ENCODE measurements around the gene ANGPT4. TPM values are rescaled to one million over a fixed set of nuclear protein-coding genes. Genes with fewer than 3 reads are reported as not detected.

Gene ANGPT4
- total RNA-seq, 5 donors from 2014 or later (not counting 1 experiment from before 2014, with no cell fraction given): not detected

DNA sequence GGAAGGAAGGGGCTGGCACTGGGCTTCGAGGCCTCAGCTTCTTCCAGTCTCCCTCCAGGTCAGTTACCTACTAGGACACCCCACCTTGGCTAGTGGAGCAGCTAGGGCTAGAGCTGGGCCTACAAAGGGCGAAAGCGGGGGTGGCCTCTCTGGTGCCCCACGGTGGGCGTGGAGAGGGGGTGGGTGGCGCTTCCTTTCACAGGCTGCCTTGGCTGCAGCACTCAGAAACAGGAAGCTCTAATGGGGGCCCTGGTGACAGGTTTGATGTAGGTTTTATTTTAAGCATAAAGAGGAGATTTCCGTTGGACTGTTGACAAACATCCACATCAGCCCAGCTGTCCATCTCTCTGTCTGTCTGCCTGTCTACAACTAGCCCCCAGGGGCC, 69.2 kb downstream of the ANGPT4 start:
- Mint-ChIP-seq H3K4me3 (peak overlapping the region; percentile 88 to 90 (median 89)), H3K9me3 (peaks cover 0 to 7% (median 0%) of the 10 kb centered on the region in 3 donors), H3K4me1 (peaks cover 59 to 71% (median 66%) of the 10 kb centered on the region in 3 donors), H3K27ac (peak overlapping the region; percentile 99), H3K27me3 (no peaks in the 10 kb centered on the region), H3K36me3 (peaks cover 12% of the 10 kb centered on the region)
- Histone ChIP-seq H3K4me1 (ENCODE audit: control insufficient read depth in 1 of 2, extremely low read depth in 1 of 2, insufficient read depth in 2 of 2, low read length in 2 of 2) (peaks cover 18 to 73% of the 10 kb centered on the region in 2 experiments), H3K9me3 (peaks cover 3% of the 10 kb centered on the region), H3K36me3 (ENCODE audit: control insufficient read depth in 2 of 2, extremely low read depth in 1 of 2, insufficient read depth in 1 of 2, low read length in 1 of 2) (no peaks in the 10 kb centered on the region), H3K27ac (ENCODE audit: low read length) (peak overlapping the region; percentile 65), H3K27me3 (replicated peaks in 1 of 2; ENCODE audit: control insufficient read depth in 2 of 2, extremely low read depth in 1 of 2, insufficient read depth in 2 of 2, low read length in 1 of 2) (peaks cover 0 to 3% of the 10 kb centered on the region in 2 experiments), H3K4me3 (ENCODE audit: control insufficient read depth in 1 of 2, extremely low read depth in 1 of 2, low read length in 1 of 2) (peak overlapping the region; percentile 78 to 87)
- ChIA-PET POLR2A (interaction anchor here (0.6 to 1.2 kb wide), 2 partner anchors 13 to 14 kb away, joined by 3 read pairs; partner anchors contain the start of gene FAM110A (in 1 of the 2)), CTCF (interaction anchor here (0.8 to 1.5 kb wide), 4 partner anchors 9 to 110 kb away, joined by 3 to 11 read pairs (median 4); partner anchors contain the start of gene FAM110A (in 1 of the 2))
- DNase-seq: peak in 34 of 35 experiments; percentile 21 to 71 (median 54)
- 0% methylated on average over 4 of the region's 7 CpGs for whole genome bisulfite sequencing (ENCODE audit: insufficient coverage)
- peak; percentile 58 to 65 (median 60) for ATAC-seq (replicated peaks in 1 of 4)

DNA sequence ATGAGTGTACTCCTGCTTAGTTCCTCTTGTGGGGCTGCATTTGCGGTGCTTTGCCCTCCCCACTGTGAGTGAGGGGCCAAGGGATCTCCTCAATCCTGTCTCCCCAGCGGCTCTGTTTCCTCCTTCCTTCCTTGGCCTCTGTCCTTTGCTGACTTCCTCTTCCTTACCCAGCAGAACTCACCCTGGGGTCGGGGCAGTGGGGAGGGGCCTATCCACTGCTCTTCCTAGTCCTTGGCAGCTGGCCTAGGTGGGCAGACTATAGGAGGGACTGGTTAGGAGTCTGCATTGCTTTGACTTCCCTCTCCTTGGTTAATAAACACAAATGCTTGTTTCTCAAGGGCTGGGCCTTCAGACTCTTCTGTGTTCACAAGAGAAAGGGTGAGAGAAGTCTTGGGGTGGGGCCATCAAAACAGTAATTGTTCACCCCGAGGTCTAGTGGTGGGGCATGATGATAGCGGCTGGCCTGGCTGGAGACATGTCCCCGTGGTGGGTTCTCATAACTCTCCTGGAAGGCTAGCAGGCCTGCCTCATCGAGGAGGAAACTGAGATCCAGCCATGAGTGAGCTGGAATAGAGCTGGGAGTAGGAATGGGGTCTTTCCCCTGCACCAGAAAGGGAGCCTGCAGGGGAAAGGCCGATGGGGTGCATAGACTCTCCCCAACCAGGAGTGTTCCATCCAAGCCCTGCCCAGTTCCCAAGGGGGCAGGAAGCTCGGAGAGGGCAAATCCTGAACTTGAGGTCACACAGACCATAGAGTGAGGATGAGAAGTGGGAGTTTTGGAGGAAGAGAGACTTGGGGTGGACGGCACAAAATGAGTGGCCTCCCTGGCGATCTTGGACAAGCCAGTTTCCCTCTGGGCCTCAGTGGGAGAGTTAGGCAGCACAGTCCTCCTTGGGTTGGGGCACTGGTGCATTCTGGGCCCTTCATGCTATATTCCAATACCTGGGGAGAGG, 69.9 kb downstream of the ANGPT4 start:
- peaks cover 3 to 5% of the 10 kb centered on the region in 2 experiments for H3K27me3 ChIP-seq (replicated peaks in 1 of 2; ENCODE audit: control insufficient read depth in 2 of 2, extremely low read depth in 1 of 2, insufficient read depth in 2 of 2, low read length in 1 of 2)
- peak in 3 of 4 experiments; percentile 1 to 7 (median 5) for ATAC-seq (replicated peaks in 1 of 4)
- POLR2A ChIA-PET: interaction anchor here in 1 of 2 donors (1.2 kb wide), 1 partner anchor 13 kb away, joined by 3 read pairs; no protein-coding TSS in a partner anchor

DNA sequence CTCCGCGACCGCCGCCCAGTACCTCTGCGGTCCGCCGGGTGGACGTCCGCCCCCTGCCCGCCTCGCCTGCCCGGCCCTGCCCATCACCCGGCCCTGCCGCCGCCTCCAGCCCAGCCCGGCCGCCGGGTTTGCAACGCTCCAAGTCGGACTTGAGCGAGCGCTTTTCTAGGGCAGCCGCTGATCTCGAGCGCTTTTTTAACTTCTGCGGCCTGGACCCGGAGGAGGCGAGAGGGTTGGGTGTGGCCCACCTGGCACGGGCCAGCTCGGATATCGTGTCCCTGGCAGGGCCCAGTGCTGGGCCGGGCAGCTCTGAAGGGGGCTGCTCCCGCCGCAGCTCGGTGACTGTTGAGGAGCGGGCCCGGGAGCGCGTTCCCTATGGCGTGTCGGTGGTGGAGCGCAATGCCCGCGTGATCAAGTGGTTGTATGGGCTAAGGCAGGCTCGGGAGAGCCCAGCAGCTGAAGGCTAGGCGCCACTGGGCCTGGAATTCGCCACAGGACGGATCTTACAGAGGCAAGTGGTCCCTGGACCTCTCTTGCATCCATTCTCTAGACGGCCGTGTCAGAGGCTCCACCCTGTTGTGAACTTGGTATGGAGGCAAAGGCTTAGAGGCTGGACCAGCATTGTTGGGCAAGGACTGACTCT, 70.8 kb downstream of the ANGPT4 start:
- CTCF ChIA-PET: no interaction called here
- H3K4me3 Mint-ChIP-seq: peak overlapping the region; percentile 88 to 90 (median 89)
- no peaks in the 10 kb centered on the region for H3K9me3 ChIP-seq
- ATAC-seq (replicated peaks in 1 of 4) (no peak), DNase-seq (peak in 3 of 35 experiments; percentile 13 to 26 (median 26))
- H3K4me1 Mint-ChIP-seq: peaks cover 48 to 63% (median 59%) of the 10 kb centered on the region in 3 donors
- H3K36me3 Mint-ChIP-seq: peaks cover under 1% of the 10 kb centered on the region
- peaks cover 0 to under 1% (median 0%) of the 10 kb centered on the region in 3 donors for H3K9me3 Mint-ChIP-seq
- H3K4me1 ChIP-seq (ENCODE audit: control insufficient read depth in 1 of 2, extremely low read depth in 1 of 2, insufficient read depth in 2 of 2, low read length in 2 of 2): peaks cover 22 to 80% of the 10 kb centered on the region in 2 experiments
- H3K27me3 ChIP-seq (replicated peaks in 1 of 2; ENCODE audit: control insufficient read depth in 2 of 2, extremely low read depth in 1 of 2, insufficient read depth in 2 of 2, low read length in 1 of 2): peaks cover 3 to 5% of the 10 kb centered on the region in 2 experiments
- POLR2A ChIA-PET: no interaction called here
- H3K27me3 Mint-ChIP-seq: no peaks in the 10 kb centered on the region
- peak overlapping the region; percentile 65 for H3K27ac ChIP-seq (ENCODE audit: low read length)
- 25% methylated on average over 49 of the region's 50 CpGs for WGBS (ENCODE audit: insufficient coverage)
- H3K36me3 ChIP-seq (ENCODE audit: control insufficient read depth in 2 of 2, extremely low read depth in 1 of 2, insufficient read depth in 1 of 2, low read length in 1 of 2): peaks cover 0 to 3% of the 10 kb centered on the region in 2 donors
- peak overlapping the region; percentile 78 to 87 for H3K4me3 ChIP-seq (ENCODE audit: control insufficient read depth in 1 of 2, extremely low read depth in 1 of 2, low read length in 1 of 2)
- peak overlapping the region; percentile 99 for H3K27ac Mint-ChIP-seq

More for the DNA sequence above, 69.9 kb downstream of the ANGPT4 start:
- Mint-ChIP-seq H3K36me3 (peaks cover 7% of the 10 kb centered on the region), H3K9me3 (peaks cover 0 to 7% (median 0%) of the 10 kb centered on the region in 3 donors), H3K4me3 (peak overlapping the region; percentile 88 to 90 (median 89)), H3K27me3 (no peaks in the 10 kb centered on the region), H3K4me1 (peaks cover 53 to 68% (median 64%) of the 10 kb centered on the region in 3 donors), H3K27ac (peak overlapping the region; percentile 99)
- H3K9me3 ChIP-seq: peaks cover 3% of the 10 kb centered on the region
- peak in 2 of 35 experiments; percentile 16 to 33 for DNase-seq
- H3K4me3 ChIP-seq (ENCODE audit: control insufficient read depth in 1 of 2, extremely low read depth in 1 of 2, low read length in 1 of 2): peak overlapping the region; percentile 78 to 87
- H3K36me3 ChIP-seq (ENCODE audit: control insufficient read depth in 2 of 2, extremely low read depth in 1 of 2, insufficient read depth in 1 of 2, low read length in 1 of 2): no peaks in the 10 kb centered on the region
- peaks cover 22 to 76% of the 10 kb centered on the region in 2 experiments for H3K4me1 ChIP-seq (ENCODE audit: control insufficient read depth in 1 of 2, extremely low read depth in 1 of 2, insufficient read depth in 2 of 2, low read length in 2 of 2)
- CTCF ChIA-PET: interaction anchor here (0.8 to 1.5 kb wide), 3 partner anchors 13 to 111 kb away, joined by 3 to 11 read pairs (median 4); partner anchors contain the start of gene FAM110A (in 1 of the 2)
- 25% methylated on average over 6 of the region's 11 CpGs for WGBS (ENCODE audit: insufficient coverage)
- peak overlapping the region; percentile 65 for H3K27ac ChIP-seq (ENCODE audit: low read length)

DNA sequence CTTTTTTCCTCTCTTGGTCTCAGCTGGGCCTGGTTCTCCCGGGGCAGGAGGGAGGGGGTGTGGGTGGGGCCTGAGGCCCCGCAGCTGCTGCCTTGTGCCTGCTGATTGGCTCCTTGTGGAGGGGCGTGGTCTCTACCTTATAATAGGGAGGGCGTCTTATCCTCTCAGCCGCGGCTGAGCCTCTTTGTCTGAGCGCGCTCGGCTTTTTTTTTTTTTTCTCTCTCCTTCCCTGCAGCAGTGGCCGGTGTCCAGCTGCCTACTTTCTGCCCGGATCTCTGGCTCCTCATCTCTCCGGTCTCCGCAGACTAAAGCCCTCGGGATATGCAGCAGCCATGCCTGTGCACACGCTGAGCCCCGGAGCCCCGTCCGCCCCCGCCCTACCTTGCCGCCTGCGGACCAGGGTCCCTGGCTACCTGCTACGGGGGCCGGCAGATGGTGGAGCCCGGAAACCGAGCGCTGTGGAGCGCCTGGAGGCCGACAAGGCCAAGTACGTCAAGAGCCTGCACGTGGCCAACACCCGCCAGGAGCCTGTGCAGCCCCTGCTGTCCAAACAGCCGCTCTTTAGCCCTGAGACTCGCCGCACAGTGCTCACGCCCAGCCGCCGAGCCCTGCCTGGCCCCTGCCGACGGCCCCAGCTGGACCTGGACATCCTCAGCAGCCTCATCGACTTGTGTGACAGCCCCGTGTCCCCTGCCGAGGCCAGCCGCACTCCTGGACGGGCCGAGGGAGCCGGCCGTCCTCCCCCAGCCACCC, 71.5 kb downstream of the ANGPT4 start:
- WGBS (ENCODE audit: insufficient coverage): 6% methylated on average over 41 of the region's 47 CpGs

DNA sequence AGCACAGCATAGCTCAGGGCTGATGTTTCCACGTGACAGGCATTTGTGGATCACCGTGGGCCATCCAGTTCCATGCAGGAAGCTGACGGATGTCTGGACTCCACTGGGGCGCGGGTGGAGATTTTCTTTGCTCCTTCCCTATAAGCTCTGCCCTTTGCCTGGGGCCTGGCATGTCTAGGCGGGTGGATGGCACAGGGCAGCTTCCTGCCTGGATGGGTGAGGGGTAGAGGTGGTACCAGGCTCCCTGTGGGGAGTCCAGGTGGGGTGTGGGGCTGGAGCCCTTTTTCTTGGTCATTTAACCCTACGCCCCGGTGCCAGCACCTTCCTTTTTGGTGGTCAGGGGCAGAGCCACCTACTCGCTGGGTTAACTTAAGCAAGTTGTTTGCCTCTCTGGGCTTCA, 72.2 kb downstream of the ANGPT4 start:
- peak overlapping the region in 1 of 3 donors; percentile 89 for H3K4me3 Mint-ChIP-seq
- peak overlapping the region; percentile 72 to 85 for H3K27ac Mint-ChIP-seq
- ChIA-PET CTCF (interaction anchor here in 1 of 2 donors (0.5 to 1.3 kb wide), 3 partner anchors 10 to 12 kb away, joined by 3 to 4 read pairs (median 3); partner anchors contain the start of gene FAM110A), POLR2A (interaction anchor here (0.5 to 0.6 kb wide), 2 partner anchors 14 to 112 kb away, joined by 3 to 10 read pairs; no protein-coding TSS in a partner anchor)
- no peaks in the 10 kb centered on the region for H3K27me3 Mint-ChIP-seq
- no peaks in the 10 kb centered on the region for H3K36me3 Mint-ChIP-seq
- Histone ChIP-seq H3K9me3 (no peaks in the 10 kb centered on the region), H3K4me1 (ENCODE audit: control insufficient read depth in 1 of 2, extremely low read depth in 1 of 2, insufficient read depth in 2 of 2, low read length in 2 of 2) (peaks cover 22 to 80% of the 10 kb centered on the region in 2 experiments), H3K4me3 (ENCODE audit: control insufficient read depth in 1 of 2, extremely low read depth in 1 of 2, low read length in 1 of 2) (peak overlapping the region in 1 of 2 donors; percentile 87), H3K36me3 (ENCODE audit: control insufficient read depth in 2 of 2, extremely low read depth in 1 of 2, insufficient read depth in 1 of 2, low read length in 1 of 2) (peaks cover 2 to 6% of the 10 kb centered on the region in 2 donors), H3K27ac (ENCODE audit: low read length) (no peak overlapping the region), H3K27me3 (replicated peaks in 1 of 2; ENCODE audit: control insufficient read depth in 2 of 2, extremely low read depth in 1 of 2, insufficient read depth in 2 of 2, low read length in 1 of 2) (peaks cover 3 to 5% of the 10 kb centered on the region in 2 experiments)
- no peak for ATAC-seq (replicated peaks in 1 of 4)
- no peak for DNase-seq
- H3K4me1 Mint-ChIP-seq: peaks cover 54 to 62% (median 59%) of the 10 kb centered on the region in 3 donors
- no peaks in the 10 kb centered on the region for H3K9me3 Mint-ChIP-seq
- 82% methylated on average over 5 of the region's 9 CpGs for whole genome bisulfite sequencing (ENCODE audit: insufficient coverage)

More for the DNA sequence above, 71.5 kb downstream of the ANGPT4 start:
- H3K4me1 Mint-ChIP-seq: peaks cover 52 to 62% (median 58%) of the 10 kb centered on the region in 3 donors
- ChIA-PET CTCF (interaction anchor here in 1 of 2 donors (0.5 to 1.3 kb wide), 3 partner anchors 11 to 12 kb away, joined by 3 to 4 read pairs (median 3); partner anchors contain the start of gene FAM110A), POLR2A (no interaction called here)
- Histone ChIP-seq H3K36me3 (ENCODE audit: control insufficient read depth in 2 of 2, extremely low read depth in 1 of 2, insufficient read depth in 1 of 2, low read length in 1 of 2) (peaks cover 0 to 6% of the 10 kb centered on the region in 2 donors), H3K4me1 (ENCODE audit: control insufficient read depth in 1 of 2, extremely low read depth in 1 of 2, insufficient read depth in 2 of 2, low read length in 2 of 2) (peaks cover 22 to 80% of the 10 kb centered on the region in 2 experiments), H3K4me3 (ENCODE audit: control insufficient read depth in 1 of 2, extremely low read depth in 1 of 2, low read length in 1 of 2) (peak overlapping the region; percentile 78 to 87), H3K27ac (ENCODE audit: low read length) (peak overlapping the region; percentile 48), H3K9me3 (no peaks in the 10 kb centered on the region), H3K27me3 (replicated peaks in 1 of 2; ENCODE audit: control insufficient read depth in 2 of 2, extremely low read depth in 1 of 2, insufficient read depth in 2 of 2, low read length in 1 of 2) (peaks cover 3 to 5% of the 10 kb centered on the region in 2 experiments)
- no peaks in the 10 kb centered on the region for H3K27me3 Mint-ChIP-seq
- peak overlapping the region; percentile 72 to 85 for H3K27ac Mint-ChIP-seq
- H3K9me3 Mint-ChIP-seq: no peaks in the 10 kb centered on the region
- no peaks in the 10 kb centered on the region for H3K36me3 Mint-ChIP-seq
- peak overlapping the region; percentile 88 to 90 (median 89) for H3K4me3 Mint-ChIP-seq
- DNase-seq (peak; percentile 72 to 99 (median 92)), ATAC-seq (replicated peaks in 1 of 4) (peak; percentile 93 to 96 (median 94))

Data from T-cell (primary cell).